HEK293T (cell line): Measurements from ENCODE around the gene TNIK.

Experiments
- BHLHE40 ChIP-seq: fragments of 450-650 bp; IDR thresholded peaks from 2 replicates; pipeline ENCODE4 v1.6.1; 2016; ENCODE audit warnings: mild to moderate bottlenecking, moderate library complexity, borderline replicate concordance
- SP1 ChIP-seq: fragments of 450-650 bp; IDR thresholded peaks from 2 replicates; pipeline ENCODE4 v1.6.1; 2017
- TARDBP ChIP-seq: fragments of 450-650 bp; IDR thresholded peaks from 2 replicates; pipeline ENCODE4 v1.6.1; 2016

- no peak for TF ChIP-seq BHLHE40
- no peak for TF ChIP-seq SP1
- TF ChIP-seq TARDBP, result no peak
Measured at GRCh38 chr3:171150945-171151344, 309.3 kb downstream of the TNIK start.
